NCI-H345 treated with DMSO at 0.1 percent for 48 hours (cell line): ENCODE measurements around the gene RAB23.

Experiments used
- DNase-seq: peaks from one replicate; lab custom pipeline; 2025; ENCODE audit not compliant: unreplicated experiment; lab: John Stamatoyannopoulos, UW

RAB23 gene

DNA sequence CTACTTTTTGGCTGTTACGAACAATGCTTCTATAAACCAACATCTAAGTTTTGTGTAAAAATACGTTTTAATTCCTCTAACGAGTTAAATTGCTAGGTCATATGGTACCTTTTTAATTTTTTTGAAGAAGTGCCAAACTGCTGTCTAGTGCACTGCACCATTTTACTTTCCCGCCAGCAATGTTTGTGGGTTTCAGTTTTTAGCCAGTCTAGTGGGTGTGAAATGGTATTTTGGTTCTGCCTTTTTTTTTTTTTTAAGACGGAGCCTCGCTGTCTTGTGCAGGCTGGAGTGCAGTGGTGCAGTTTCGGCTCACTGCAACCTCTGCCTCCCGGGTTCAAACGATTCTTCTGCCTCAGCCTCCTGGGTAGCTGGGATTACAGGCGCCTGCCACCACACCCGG is 84.1 kb downstream of the RAB23 start:
- DNase-seq, result no peak

DNA sequence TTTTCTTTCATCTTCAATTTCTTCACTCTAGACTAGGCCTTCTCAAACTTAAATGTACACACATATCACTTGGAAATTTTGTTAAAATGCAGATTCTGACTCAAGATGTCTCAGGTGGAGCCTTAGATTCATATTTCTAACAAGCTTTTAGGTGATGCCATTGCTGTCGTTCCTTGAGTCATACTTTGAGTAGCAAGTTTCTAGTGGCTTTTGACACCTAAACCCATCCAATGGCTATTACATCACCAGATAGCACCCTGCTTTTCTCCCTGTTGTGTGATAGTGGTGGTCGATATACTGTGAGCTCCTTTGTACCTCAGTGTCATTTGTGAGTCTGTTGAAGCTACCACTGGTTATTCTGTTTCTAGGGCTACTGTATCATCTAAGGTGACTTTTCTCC is 84.8 kb downstream of the RAB23 start:
- no peak for DNase-seq
